ENCODE results near the gene PNLDC1. TPM values are rescaled to one million over a fixed set of nuclear protein-coding genes. Genes with fewer than 3 reads are reported as not detected.

The PNLDC1 gene
- total and polyA plus RNA-seq, 11 donors, result 0.04 to 0.67 (median 0.20) TPM; not detected in 6

DNA sequence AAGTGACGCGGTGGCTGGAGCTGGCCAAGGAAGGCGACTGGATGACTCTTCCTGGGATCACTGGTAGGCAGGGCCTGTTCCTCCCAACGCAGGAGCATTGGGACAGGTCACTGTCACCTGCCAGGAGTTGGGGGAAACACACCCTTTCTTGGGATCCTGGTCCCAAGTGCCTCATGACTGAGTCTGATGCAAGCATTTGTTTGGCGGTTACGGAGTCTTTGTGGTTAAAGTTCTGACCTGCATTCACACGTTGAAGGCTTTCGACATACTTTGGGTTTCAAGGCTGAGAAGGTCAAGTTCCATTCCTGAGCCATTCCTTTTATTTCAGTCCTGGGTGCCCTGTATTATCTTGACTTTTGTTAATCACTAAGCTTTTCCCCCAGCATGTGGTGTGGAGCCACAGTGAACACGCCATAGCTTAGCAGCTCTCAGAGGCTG, 6.0 kb downstream of the PNLDC1 start:
- H3K36me3 ChIP-seq, result no peaks in the 10 kb centered on the region
- H3K4me1 ChIP-seq, result no peaks in the 10 kb centered on the region
- ATAC-seq, result no peak
- no peak overlapping the region for H3K4me3 ChIP-seq
- no peak overlapping the region for H3K27ac ChIP-seq
- no peak for DNase-seq
- TF ChIP-seq POLR2A (IDR thresholded peaks at IDR 0.05), result no peak
- no peak for TF ChIP-seq CTCF (IDR thresholded peaks at IDR 0.05)
- intact Hi-C loops (cut with DNase I), result no loop called here
- H3K27me3 ChIP-seq, result no peaks in the 10 kb centered on the region
- H3K9me3 ChIP-seq, result no peaks in the 10 kb centered on the region
- 90 to 94% (median 91%) methylated on average over 9 of the region's 9 CpGs for WGBS, 4 donors

GRCh38 chr6:159807150-159807858, 7.2 kb downstream of the PNLDC1 start:
- Histone ChIP-seq H3K9me3 (no peaks in the 10 kb centered on the region), H3K4me1 (no peaks in the 10 kb centered on the region), H3K27me3 (no peaks in the 10 kb centered on the region), H3K27ac (no peak overlapping the region), H3K36me3 (no peaks in the 10 kb centered on the region), H3K4me3 (no peak overlapping the region)
- no peak for DNase-seq
- no peak for ATAC-seq
- TF ChIP-seq CTCF (IDR thresholded peaks at IDR 0.05) (no peak), POLR2A (IDR thresholded peaks at IDR 0.05) (no peak)
- intact Hi-C loops (cut with DNase I), result no loop called here
- WGBS, 4 donors, result 84 to 91% (median 89%) methylated on average over 5 of the region's 5 CpGs

- WGBS, 4 donors, result 71 to 87% (median 86%) methylated on average over 6 of the region's 6 CpGs
- ATAC-seq (no peak), DNase-seq (no peak)
- no peaks in the 10 kb centered on the region for H3K9me3 ChIP-seq
- TF ChIP-seq POLR2A (IDR thresholded peaks at IDR 0.05), result no peak
- TF ChIP-seq CTCF (IDR thresholded peaks at IDR 0.05), result no peak
- H3K27me3 ChIP-seq, result no peaks in the 10 kb centered on the region
- no peak overlapping the region for H3K4me3 ChIP-seq
- no peaks in the 10 kb centered on the region for H3K36me3 ChIP-seq
- H3K27ac ChIP-seq, result no peak overlapping the region
- intact Hi-C loops (cut with DNase I), result no loop called here
- H3K4me1 ChIP-seq, result no peaks in the 10 kb centered on the region
Observed at GRCh38 chr6:159808647-159809046, 8.6 kb downstream of the PNLDC1 start.

DNA sequence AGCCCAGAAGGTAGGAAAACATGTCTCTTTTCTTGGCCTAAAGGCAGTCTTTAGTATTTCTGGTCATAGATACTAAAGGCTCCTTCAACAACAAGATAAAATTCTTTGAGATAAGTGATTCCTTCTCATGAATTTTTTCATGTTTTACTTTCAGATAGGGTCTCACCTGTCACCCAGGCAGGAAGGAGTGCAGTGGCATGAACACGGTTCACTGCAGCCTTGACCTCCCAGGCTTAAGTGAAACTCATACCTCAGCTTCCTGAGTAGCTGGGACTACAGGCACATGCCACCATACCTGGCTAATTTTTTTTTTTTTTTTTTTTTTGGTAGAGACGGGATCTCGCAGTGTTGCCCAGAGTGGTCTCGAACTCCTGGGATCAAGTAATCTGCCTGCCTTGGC, 9.1 kb downstream of the PNLDC1 start:
- no peaks in the 10 kb centered on the region for H3K4me1 ChIP-seq
- no peaks in the 10 kb centered on the region for H3K27me3 ChIP-seq
- no peak overlapping the region for H3K4me3 ChIP-seq
- ATAC-seq, result no peak
- TF ChIP-seq CTCF (IDR thresholded peaks at IDR 0.05) (no peak), POLR2A (IDR thresholded peaks at IDR 0.05) (no peak)
- H3K27ac ChIP-seq, result no peak overlapping the region
- H3K36me3 ChIP-seq, result no peaks in the 10 kb centered on the region
- intact Hi-C loops (cut with DNase I), result no loop called here
- no peak for DNase-seq
- WGBS, 4 donors, result 88 to 93% (median 90%) methylated on average over 4 of the region's 4 CpGs
- H3K9me3 ChIP-seq, result no peaks in the 10 kb centered on the region

All from heart left ventricle (tissue), 16 donors.